Fibroblast of skin of right biceps (primary cell): ENCODE data around the gene JPH2.
"Not testable (repeated sequence)": the region's sequence is repeated elsewhere in the genome, so short reads cannot be mapped to it uniquely, and the experiment has no call there.

Experiments
- DNase-seq: peaks from one replicate; pipeline ENCODE4 v3.0.0-alpha.2; 2013

The JPH2 gene

DNA sequence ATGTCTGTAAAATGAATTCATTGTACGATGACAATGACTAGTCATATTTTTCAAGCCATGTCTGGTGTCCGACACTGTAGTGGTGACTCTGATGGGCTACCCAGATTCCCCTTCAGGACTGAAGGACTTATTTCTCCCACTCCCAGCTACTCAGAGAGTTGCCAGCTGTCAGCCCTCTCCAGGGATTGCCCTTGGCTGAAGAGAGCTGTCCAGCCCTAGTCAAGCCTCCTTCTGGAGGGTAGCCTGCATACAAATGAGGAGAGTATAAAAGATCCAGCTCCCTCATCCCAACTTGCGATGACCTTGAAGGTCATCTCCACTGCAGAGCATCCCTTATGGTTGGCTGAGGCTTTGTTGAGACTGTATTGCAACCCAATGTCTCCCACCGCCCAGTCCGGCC, 29.9 kb downstream of the JPH2 start:
- no peak for DNase-seq

DNA sequence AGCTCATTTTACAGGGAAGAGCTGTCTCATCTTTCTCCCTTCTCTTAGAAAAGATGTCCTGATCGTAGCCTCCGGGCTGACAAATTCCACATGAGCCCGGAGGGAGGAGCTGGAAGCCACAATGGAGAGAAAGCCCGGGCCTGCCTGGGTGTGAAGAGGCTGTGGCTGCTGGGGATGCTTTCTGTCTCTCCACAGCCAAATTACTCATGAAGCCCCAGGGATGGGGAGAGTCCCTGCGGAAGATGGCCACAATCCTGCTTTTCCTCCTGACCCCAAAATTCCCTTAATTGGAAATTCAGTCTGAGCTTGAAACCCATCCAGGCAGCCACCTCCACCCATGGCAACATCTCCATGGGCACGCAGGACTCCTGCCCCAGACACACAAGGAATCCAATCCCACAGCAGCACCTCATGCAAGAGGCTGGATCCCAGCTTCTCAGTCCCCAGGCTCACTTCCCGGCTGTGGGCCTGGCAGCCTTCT, 32.4 kb downstream of the JPH2 start:
- peak; percentile 72 for DNase-seq

- DNase-seq, result peak; percentile 74
These were observed 33.3 kb downstream of the JPH2 start for GRCh38 chr20:44153636-44154043.

DNA sequence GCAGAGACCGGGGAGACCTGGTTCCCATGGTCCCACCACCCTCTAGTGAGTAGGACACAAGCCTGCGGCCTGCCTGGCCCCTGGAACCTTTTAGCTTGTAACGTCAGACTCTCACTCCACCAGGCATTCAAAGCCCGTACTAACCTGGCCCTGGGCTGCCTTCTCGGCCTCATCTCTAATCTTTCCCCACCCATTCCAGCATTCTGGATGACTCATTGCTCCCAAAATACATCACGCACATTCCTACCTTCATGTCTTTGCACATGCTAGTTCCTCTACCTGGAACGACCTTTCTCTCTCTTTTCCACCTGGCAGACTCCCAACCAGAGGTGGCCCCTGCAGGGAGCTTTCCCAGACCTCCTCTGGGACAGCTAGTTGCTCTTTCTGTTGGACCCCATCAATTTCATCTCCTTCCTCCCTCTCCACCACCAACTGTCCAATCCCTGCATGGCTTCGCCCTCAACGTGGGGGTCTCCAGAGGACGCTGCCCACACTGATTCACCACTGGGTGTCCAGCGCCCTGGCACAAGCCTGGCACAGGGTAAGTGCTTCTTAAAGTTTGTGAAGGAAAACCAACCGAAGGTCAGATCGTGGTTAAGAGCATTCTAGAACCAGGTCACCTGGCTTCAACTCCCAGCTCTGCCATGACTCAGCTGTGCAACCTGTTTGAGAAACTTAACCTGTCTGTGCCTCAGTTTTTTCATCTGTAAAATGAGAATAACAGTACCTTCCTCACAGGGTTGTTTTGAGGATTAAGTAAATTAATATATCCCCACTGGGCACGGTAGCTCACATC, 35.2 kb downstream of the JPH2 start:
- no peak for DNase-seq

DNA sequence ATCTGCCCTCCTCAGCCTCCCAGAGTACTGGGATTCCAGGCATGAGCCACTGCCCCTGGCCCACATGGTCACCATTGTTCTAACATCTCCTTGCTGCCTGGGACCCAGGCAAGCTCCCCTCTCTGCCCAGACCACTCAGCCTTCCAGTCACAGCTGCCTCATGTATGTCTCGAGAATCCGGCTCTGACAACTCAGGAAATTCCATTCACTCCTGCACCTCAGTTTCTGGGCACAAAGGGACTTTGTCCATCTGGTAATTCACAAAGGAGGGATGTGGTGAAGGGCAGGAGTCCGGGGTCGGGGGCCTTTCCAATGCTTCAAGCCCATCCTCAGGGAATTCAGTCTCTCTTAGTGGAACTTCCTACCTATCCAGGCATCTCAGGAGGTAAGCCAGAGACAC, 40.7 kb downstream of the JPH2 start:
- no peak for DNase-seq

GRCh38 chr20:44145131-44145775, 41.7 kb downstream of the JPH2 start:
- no peak for DNase-seq

DNA sequence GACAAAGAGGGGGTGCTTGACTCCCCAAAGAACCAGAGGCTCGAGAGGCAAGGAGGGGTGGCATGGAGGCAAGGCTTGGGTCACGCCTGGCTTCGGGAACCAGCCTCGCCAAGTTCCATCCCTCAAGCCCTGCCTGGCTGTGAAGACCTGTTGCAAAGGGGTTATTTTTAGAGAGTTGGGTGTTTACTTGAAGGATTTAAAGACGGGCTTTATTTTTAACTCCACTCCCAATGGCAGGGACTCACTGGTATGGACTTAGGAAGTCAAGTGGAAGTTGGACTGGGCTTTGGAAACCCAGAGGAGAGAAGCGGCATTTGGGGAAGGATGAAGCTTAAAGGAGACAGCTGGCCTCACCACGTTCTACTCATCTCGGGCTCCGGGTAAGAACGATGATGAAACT, 43.1 kb downstream of the JPH2 start:
- DNase-seq, result no peak

DNA sequence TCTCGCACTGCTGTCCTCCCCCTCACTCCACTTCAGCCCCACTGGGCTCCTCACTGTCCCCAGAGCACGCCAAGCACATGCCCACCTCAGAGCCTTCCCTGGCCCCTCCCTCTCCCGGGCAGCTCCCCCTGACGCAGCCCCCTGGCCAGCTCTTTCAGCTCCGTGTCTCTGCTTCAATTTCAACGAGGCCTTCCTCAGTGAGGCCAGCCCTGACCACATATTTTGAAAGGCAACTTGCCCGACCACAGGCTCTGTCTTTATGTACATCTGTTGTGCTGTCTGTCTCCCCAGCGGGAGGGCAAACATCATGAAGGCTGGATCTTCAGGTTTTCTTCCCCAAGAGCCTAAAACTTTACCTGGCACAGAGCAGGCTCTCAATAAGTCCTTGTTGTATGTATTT, 44.6 kb downstream of the JPH2 start:
- DNase-seq, result peak; percentile 74

DNA sequence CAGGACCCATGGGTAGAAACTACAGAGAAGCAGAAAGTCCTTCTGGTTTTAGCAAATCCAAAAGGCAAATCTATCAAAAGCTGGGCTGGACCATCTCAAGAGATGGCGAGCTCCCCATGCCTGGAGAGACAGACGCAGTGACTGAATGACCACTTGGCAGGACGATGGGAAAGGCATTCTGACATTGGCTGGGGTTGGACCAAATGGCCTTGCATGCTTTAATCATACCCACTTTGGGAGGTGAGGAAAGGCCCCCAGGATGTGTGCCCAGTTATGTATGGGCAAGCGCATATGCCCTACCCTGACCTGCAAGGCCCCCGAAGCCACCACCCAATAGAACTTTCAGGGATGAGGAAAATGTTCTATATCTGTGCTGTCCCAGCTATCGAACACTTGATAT, 45.1 kb downstream of the JPH2 start:
- DNase-seq, result no peak

DNA sequence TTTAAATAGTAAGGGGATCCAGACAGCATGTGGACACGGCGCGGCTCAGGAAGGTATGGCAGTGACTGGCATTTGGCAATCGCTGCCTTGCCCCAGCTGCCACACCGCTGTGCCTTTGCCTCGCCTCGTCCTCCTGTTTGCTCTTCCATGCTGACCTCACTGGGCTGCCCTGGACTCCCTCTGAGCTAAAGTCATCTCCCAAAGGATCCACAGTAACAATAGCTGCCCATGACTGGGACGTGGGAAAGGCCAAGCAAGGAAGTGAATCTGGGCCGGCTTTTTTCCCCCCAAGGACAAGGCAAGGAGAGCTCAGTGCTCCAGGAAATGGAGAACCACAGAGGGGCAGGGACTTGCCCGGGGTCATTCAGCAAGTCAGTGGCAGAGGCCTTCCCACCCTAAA, 48.1 kb downstream of the JPH2 start:
- no peak for DNase-seq

DNA sequence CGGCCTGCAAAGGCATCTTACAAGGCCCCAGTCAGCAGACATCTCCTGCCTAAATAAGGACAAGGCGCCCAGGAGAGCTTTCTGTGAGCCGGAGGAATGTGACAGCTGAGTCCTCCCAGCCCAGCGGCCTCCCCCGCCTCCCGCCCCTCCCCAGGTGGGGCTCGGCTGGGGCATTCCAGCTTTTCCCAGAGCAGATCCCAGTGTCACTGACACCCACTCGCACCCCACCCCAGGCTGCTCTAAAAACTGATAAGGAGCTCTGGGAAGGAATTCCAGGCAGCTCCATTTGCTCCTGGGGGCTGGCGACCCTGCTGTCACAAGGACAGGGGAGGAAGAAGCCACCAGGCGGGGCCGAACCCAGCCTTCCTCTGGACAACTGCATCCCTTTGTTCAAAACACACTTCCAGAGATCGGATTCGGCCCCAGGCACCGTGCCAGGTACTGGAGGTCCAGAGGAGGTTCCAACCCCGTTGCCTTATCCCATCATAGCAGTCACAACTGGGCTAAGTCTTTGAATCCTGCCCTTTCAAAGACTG, 49.7 kb downstream of the JPH2 start:
- peak; percentile 90 for DNase-seq

DNA sequence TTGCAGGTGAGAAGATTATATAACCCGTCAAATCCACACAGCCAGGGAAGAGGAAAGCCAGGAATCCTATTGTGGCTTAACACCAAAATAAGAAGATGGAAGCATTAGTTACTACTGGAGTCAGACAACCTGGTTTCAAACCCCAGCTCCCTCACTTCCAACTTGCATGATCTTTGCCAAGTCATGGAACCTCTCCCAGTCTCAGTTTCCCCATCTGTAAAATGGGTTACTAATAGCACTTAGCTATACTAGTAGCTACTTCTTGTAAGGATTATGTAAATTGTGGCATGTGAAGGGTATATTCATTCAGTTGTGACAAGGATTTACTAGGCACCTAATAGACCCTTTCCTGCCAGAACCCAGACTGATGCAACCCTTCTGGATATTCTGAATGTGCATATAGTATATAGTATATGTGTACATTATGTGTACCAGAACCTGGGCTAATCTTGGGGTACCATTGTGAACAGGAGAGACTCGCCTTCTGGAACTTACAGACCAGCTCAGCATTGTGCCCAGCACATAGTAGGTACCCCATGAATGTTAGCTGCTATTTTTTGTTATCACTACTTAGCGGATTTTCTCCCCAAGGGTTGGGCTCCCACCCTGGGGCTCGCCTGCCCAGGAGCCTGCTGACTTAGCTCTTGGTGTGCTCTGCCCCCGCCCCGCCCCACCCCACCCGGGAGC, 50.3 kb downstream of the JPH2 start:
- DNase-seq, result no peak

- no peak for DNase-seq
These were observed 51.4 kb downstream of the JPH2 start for GRCh38 chr20:44135417-44136204.

- DNase-seq, result no peak
These were observed 52.0 kb downstream of the JPH2 start for GRCh38 chr20:44135012-44135412.

GRCh38 chr20:44133424-44133823, 53.6 kb downstream of the JPH2 start:
- no peak for DNase-seq

- DNase-seq, result no peak
These were observed 55.3 kb downstream of the JPH2 start for GRCh38 chr20:44131704-44132103.

DNA sequence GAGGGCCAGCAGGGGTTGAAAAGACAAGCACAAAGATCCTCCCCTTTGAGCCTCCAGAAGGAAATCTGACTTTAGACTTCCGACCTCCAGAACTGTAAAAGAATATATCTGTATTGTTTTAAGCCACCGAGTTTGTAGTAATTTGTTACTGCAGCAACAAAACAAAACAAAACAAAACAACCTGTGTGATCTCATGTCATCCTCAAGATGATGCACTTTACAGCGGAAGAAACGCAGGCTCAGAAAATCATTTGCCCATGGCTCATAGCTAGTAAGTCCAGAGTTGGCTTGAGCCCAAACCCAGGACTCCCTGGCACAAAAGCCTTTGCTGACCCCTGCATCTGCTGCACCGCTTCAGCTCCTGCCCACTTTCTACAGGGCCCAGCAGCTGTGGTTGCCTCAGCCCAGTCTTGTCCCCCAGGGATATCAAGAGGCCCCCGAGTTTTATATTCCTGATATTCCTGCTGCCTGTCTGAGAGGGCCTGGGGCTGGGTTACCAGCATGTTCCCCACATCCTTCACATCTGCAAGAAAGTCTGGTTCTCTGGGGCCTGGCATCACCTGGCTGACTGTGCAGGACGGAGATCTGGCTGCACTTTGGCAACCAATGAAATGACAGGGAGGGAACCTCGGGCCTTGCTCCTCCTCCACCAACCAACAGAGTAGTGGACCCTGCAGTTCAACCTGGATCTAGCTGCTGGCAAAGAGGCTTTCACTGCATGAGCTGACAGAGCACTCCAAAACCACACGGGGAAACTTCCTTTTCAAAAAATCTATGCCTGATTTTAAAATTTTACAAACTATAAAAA, 56.9 kb downstream of the JPH2 start:
- no peak for DNase-seq

DNA sequence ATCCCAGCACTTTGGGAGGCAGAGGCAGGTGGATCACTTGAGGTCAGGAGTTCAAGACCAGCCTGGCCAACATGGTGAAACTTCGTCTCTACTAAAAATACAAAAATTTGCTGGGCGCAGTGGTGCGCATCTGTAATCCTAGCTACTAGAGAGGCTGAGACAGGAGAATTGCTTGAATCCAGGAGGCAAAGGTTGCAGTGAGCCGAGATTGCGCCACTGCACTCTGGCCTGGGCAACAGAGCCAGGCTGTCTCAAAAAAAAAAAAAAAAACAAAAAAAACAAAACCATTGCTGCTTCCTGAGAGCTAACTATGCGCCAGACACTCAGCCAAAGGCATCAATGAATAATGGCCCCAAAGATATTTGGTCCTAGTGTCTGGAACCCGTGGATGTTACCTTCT, 57.7 kb downstream of the JPH2 start:
- DNase-seq, result not testable (repeated sequence)

GRCh38 chr20:44126445-44126844, 60.5 kb downstream of the JPH2 start:
- no peak for DNase-seq

DNA sequence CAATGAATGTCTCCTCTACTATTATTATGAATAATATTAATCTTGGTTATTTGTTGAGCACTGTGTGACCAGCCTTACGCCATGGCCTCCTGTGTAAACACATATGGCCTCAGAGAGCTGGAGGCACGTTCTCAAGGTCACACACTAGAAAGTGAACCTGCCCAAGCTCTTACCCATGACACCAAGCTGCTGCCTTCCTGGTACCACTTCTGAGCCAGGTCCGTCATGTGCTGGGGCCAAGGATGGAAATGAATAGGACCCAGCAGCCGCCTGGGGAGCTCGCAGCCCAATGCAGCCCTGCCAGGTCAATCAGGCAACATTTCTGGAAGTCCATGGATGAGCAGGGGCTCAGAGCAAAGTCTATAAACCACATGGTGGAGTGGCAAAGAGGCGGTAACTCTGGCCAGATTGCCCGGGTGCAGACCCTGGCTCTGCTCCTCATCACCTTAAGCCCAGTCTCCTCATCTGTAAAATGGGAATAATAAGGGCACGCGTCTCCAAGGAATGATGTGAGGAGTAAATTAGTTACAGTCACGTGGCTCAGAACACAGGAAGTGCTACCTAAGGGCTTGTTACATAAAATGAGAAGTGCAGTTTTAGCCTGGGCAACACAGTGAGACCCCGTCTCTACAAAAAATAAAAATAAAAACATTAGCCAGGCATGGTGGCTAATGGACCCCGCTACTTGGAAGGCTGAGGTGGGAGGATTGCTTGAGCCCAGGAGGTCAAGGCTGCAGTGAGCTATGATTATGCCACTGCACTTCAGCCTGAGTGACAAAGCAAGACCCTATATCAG, 61.5 kb downstream of the JPH2 start:
- DNase-seq, result no peak
